ENCODE results near the gene EPS8L1.

EPS8L1 gene

GRCh38 chr19:55080968-55081769 is 5.5 kb downstream of the EPS8L1 start:
- DNase-seq, result peak in 1 of 2 experiments; percentile 10

- DNase-seq, result no peak
Observed at GRCh38 chr19:55081770-55082019, 6.0 kb downstream of the EPS8L1 start.

- no peak for DNase-seq
Observed at GRCh38 chr19:55082020-55082851, 6.6 kb downstream of the EPS8L1 start.

- no peak for DNase-seq
Observed at GRCh38 chr19:55083004-55083850, 7.6 kb downstream of the EPS8L1 start.

DNA sequence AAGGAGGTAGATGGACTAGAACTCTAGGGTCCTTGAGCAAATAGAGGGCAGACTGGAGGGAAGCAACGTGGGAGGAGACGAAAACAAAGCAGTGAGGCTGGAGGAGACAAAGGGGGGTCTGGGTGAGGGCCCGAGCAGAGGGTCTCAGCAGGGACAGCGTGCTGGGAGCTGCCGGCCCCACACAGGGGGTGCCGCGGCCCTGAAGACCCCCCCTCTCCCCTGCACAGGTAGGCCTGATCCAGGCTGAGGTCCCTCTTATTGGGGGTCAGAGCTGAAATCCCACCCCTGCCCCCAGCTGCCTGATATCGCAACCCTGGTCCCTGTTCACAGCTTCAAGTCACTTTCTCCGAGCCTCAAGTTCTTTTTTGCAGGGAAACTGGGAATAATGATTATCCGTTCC is 8.7 kb downstream of the EPS8L1 start:
- no peak for DNase-seq

GRCh38 chr19:55085923-55086715 is 10.4 kb downstream of the EPS8L1 start:
- DNase-seq, result no peak

DNA sequence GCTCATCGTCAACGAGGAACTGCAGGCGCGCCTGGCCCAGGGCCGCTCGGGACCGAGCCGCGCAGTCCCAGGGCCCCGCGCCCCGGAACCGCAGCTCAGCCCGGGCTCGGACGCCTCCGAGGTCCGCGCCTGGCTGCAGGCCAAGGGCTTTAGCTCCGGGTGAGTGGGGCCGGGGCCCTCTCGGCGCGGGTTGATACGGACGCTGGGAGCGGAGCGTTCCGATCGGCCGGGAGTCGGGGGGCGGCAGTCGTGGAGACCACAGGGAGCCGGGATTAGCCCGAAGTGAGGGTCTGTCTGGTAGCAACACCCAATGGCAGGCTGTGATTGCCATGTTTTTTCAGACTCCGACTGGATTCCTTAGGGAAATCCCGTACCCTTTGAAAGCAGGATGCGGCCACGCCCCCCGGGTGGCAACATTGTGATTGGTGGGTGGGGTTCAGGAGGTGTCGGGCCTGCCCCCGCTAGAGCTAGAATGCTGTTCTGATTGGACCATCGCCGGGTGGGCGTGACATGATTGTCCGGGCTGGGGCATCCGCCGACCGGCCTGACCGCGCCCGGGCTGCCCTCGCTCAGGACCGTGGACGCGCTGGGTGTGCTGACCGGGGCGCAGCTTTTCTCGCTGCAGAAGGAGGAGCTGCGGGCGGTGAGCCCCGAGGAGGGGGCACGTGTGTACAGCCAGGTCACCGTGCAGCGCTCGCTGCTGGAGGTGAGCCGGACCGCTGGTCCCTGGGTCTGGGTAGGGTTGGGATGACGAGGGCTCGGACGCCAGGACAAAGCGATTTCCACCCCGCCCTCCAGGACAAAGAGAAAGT is 11.3 kb downstream of the EPS8L1 start:
- DNase-seq, result no peak

GRCh38 chr19:55087542-55087901 is 11.9 kb downstream of the EPS8L1 start:
- no peak for DNase-seq

DNA sequence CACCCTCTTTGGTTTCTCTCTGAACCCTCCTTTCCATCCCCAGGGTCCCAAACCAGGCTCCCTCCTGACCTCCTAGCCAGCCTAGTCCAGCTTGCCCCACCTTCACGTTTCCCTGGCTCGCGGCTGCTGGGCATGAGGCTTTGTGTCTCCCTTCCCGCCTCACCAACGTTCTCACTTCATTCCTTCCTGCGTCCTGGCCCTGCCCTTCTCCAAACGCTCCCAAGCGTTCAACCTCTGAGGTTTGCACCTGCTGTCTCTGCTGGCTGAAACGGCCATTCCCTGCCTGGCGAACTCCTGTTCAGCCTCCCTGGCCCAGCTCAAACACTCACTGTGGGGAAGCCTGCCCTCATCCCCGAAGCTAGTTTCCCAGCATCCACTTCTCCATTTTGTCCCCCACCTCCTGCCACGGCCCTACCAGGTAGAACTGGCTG is 12.4 kb downstream of the EPS8L1 start:
- no peak for DNase-seq

DNA sequence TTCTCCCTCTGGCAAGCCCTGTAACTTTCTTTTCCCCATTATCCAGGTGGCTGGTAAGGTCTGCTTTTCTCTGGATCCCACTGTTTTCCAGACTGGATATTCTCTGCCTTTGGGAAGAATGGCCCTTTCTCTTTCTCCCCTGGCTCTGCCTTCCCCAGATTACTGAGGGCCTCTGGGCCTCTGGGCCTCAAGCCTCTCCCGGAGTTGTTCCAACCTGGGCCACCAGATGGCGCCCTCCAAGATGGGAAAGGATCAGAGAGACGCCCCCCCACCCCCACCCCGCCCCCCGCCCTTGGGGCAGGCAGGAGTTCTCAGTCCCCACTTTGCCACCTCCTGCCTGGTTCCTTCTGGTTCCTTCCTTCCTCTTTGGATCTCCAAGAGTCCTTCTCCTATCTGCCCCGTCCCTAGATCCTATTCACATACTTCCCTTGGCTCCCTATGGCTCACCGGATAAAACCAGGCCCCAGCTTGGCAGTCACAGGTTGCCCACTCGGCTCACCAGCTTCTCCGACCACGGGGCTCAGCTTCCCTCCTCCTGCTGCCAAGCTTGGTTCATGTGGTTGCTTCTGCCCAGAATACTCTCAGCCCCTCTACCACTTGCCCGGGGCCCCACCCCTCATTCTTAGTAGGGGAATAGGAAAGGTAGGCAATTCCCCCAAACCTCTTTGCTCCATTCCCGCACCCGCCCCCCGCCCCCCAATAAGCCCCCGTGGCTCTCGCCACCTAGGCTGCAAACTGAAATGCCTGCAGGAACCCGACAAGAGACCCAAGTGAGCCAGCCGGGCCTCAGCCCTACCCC is 13.1 kb downstream of the EPS8L1 start:
- DNase-seq, result peak; percentile 34 to 35

- no peak for DNase-seq
Observed at GRCh38 chr19:55089342-55089944, 13.8 kb downstream of the EPS8L1 start.

GRCh38 chr19:55090564-55090963 is 14.9 kb downstream of the EPS8L1 start:
- DNase-seq, result no peak

GRCh38 chr19:55091126-55091910 is 15.6 kb downstream of the EPS8L1 start:
- DNase-seq, result no peak

- DNase-seq, result no peak
Observed at GRCh38 chr19:55091955-55092354, 16.3 kb downstream of the EPS8L1 start.

GRCh38 chr19:55092423-55093318 is 17.0 kb downstream of the EPS8L1 start:
- DNase-seq, result no peak

DNA sequence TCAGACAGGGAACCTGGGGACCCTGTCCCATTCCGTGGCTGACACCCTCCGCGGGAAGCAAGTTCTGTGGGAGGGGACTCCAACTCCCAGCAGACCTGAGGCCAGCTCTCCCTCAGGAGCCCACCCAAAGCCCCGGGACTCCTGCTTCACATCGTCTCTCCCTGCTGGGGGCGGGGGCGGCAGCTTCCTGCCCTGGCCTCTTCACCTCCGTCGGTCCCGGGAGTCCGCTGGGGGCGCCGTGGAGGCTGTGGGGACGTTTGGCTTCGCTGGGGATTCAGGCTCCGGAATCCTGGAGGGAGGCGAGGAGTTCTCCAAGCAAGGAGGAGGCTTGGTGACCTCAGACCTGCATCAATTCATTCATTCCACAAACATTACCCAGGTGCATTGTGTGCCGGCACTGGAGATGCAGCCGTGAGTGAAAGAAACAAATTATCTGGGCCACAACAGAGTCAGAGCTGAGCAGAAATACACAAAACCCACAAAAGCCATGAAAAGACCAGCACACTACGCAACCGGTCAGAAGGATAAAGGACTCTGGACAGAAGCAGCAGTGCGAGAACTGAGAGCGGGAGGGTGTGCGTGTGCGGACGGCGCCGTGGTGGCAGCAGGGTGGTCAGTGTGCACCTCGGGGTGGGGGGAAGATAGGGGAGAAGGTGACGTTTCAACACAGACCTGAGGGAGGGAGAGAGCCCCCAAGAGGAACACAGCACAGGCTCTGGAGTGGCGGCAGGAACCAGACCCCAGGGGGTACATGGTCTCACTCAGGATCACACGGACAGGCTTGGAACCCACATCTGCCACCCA is 19.0 kb downstream of the EPS8L1 start:
- no peak for DNase-seq

- DNase-seq, result no peak
Observed at GRCh38 chr19:55095260-55096060, 19.8 kb downstream of the EPS8L1 start.
